HG03571 (cell line): Measurements from ENCODE around the gene B4GALT5.
"Not testable (repeated sequence)": the region's sequence is repeated elsewhere in the genome, so short reads cannot be mapped to it uniquely, and the experiment has no call there.

Experiments used
- ATAC-seq: cut with Tn5 transposase; IDR thresholded peaks from one replicate; pipeline ENCODE4 v1.9.1; 2021; ENCODE audit not compliant: unreplicated experiment

The B4GALT5 gene

DNA sequence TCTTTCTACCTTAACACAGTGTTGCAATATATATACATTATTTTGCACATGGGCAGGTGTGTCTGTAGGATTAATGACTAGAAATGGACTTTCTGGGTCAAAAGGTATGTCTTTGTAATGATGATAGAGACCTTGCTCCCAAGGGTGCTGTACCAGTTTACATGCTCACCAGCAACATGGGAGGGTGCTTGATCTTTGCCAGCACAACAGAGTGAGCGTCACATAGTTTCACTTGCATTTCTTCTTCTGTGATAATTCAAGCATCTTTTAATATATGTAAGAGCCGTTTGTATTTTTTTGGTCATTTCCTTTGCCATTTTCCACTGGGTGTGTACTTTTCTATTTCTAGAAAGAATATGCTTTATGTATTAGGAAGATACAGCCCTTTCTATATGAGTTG is 23.6 kb upstream of the B4GALT5 start:
- no peak for ATAC-seq

DNA sequence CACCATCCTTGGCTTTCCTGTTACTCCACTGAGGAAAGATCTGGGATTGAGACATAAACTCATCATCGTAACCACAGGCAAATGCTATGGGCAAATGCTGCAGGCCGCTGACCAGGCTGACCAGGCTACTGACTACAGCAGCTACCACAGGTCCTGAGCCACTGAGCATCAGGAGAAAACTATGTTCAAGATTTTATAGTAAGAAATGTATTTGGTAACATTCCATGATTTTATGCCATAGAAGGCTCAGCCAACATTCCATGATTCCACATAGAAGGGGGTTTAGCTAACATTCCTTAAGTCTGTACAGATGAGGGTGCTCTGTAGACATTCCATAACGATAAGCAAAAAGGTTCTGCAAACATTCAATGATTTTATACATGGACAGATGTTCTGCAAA is 16.1 kb upstream of the B4GALT5 start:
- ATAC-seq: no peak

DNA sequence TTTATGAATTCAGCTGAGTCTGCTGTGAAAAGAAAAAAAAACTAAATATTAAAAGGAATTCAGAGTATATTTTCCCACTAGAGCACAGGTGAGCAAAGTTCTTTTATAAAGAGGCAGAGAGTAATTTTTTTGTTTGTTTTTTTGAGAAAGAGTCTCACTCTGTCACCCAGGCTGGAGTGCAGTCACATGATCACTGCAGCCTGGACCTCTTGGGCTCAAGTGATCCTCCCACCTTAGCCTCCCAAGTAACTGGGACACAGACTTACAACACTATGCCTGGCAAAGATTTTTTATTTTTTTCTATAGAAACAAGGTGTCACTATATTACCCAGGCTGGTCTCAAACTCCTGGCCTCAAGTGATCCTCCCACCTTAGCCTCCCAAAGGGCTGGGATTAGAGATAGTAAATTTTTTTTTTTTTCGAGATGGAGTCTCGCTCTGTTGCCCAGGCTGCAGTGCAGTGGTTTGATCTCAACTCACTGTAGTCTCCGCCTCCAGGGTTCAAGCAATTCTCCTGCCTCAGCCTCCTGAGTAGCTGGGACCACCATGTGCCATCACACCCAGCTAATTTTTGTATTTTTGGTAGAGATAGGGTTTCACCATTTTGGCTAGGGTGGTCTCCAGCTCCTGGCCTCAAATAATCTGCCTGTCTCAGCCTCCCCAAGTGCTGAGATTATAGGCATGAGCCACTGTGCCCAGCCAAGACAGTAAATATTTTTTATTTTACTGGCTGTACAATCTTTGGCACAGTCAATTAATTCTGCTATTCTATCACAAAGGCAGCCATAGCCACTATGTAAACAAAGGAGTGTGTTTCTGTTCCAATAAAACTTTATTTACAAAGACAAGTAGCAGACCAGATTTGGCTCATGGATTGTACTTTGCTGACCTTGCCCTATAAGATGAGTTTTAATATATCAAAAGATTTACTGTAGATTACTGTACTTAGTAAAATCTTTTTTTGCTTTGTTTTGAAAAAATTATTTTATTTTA is 14.5 kb upstream of the B4GALT5 start:
- ATAC-seq: no peak

DNA sequence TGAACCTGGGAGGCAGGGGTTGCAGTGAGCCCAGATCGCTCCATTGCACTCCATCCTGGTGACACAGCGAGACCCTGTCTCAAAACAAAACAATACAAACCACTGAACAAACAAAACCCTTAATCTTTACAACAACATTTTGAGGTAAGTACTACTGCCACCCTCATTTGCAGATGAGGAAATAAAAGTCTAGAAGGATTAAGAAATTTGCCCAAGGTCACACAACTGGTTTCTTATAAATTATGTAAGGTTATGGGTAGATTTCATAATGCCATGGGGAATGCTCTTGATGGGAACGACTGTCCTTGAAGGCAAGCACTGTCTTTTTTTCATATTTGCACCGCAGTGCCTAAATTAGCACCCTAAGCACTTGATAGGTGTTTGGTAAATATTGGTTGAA is 13.8 kb upstream of the B4GALT5 start:
- no peak for ATAC-seq

DNA sequence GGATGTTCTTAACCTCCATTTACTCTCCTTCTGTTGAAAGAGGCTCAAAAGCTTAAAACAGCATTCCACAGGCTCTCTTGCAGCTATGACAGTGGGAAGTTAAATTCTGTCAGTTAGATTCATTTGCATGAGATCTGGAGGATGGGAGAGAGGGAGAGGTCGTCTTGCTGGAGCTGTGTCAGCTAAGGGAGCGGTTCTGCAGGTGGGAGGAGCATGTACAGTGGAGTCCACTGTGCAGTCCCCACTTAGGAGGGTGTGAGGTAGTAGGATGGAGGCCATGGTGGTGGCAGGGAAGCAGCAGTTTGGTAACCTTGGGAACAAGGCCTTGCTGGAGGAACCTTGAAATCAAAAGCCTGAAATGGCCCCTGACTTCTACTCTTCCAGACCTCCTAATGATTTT is 12.0 kb upstream of the B4GALT5 start:
- no peak for ATAC-seq

DNA sequence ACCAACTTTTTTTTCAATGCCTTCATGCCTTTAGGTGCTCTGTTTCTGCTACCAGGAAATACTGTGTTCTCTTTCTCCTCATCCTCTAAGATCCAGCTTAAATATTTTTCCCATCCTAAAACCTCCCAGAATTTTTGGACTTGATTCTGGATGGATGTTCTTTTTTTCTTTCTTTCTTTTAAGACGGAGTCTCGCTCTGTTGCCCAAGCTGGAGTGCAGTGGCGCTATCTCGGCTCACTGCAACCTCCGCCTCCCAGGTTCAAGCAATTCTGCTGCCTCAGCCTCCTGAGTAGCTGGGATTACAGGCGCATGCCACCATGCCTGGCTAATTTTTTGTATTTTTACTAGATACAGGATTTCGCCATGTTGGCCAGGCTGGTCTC is 11.5 kb upstream of the B4GALT5 start:
- ATAC-seq: not testable (repeated sequence)

DNA sequence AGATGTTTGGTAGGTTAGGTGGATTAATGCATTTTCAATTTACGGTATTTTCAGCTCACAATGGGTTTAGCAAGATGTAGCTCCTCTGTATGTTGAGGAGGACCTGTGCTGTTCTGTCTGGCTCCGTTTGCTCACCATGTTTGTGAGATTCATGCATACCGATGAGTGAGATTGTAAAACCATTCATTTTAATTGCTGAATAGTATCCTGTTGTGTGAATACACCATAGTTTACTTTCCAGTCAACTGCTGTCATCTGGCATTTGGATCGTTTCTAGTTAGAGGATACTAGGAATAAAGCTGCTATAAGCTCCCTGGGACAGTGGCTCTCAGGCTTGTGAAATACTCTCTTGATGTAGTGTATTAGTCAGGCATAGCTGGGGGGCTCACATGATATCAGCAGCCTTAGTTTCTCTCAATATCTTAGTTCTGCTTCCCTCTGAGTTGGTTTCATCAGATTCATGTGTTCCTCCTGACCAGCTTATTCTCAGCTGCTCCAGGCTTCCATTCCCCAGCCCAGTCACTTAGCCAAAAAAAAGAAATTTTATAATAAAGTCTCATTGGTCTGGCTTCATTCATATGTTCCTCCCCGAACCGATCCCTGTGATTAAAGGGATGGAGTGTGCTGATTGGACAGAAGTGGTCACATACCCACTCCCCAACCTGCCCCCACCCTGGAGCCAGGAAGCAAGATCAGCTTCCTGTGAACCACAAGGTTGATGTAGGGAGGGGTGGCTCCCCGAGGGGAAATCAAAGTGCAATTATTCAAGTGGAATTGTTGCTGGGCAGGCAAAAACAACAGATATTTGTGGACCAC is 10.9 kb upstream of the B4GALT5 start:
- no peak for ATAC-seq

DNA sequence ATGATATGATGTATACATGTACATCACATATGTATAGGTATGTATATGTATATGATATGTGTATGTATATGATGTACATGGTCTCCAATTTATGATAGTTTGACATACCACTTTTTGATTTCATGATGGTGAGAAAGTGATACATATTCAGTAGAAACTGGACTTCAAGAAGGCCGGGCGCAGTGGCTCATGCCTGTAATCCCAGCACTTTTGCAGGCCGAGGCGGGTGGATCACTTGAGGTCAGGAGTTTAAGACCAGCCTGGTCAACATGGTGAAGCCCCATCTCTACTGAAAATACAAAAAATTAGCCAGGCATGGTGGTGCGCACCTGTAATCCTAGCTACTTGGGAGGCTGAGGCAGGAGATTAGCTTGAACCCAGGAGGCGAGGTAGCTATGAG is 10.1 kb upstream of the B4GALT5 start:
- not testable (repeated sequence) for ATAC-seq

DNA sequence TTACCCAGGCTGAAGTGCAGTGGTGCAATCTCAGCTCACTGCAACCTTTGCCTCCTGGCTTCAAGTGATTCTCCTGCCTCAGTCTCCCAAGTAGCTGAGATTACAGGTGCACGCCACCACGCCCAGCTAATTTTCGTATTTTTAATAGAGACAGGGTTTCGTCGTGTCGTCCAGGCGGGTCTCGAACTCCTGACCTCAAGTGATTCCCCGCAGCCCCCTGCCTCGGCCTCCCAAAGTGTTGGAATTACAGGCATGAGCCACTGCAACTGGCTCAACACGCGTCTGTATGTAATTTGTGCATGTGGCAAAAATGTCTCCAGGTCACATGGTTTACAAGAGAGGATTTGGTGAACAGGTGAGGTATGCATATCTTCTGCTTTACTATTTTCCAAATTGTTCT is 7.6 kb upstream of the B4GALT5 start:
- ATAC-seq: not testable (repeated sequence)

DNA sequence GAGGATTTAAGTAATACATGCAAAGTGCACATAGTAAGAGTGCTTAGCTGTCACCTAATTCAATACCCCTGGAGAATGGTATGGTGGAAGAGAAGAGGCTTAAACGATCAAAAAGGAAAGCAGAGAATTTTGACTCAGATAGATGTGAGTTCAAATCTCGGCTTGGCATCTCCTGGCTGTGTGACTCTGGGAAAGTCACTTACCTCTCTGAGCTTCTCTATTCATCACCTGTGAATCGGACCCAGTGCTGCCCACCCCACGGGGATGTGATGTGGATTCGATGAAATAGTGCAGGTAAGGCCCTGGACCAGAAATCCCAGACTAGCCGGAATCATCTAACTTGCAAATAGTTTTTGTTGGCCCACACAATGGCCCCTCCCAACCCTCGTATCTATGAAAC is 1.8 kb upstream of the B4GALT5 start:
- no peak for ATAC-seq

DNA sequence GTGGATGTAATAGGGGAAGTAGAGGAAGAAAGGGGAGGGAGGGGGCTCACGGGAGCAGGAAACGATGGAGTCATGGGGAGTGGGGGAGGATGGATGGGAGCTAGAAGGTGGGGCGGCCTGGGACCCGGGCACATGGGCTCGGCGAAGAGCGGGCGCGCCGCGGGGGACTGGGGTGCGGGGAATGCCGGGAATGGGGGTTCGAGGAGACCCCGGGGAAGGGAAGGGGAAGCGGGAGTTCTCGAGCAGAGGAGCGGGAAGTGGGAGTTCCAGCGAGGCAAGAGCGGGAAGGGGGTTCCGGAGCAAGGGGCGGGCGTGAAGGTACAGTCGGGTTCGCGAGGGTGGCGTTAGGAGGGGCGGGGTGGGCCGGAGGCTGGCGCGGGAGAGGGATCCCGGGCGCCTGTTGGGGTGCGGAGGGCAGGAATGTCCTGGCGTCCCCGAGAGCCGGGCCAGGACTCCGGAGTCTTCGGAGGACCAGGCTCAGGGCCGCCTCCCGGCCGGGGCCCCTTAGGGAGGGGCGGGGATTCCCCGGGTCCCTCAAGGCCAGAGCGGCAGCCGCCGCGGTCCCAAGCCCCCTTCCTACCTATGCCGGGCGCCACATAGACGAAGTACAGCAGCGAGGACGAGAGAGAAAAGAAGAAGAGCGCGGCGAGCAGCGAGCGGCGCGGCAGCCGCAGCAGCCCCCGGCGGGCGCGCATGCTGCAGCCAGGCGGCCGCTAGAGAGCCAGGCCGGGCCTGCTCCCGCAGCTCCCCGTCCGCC is 504 bp downstream of the B4GALT5 start:
- no peak for ATAC-seq

DNA sequence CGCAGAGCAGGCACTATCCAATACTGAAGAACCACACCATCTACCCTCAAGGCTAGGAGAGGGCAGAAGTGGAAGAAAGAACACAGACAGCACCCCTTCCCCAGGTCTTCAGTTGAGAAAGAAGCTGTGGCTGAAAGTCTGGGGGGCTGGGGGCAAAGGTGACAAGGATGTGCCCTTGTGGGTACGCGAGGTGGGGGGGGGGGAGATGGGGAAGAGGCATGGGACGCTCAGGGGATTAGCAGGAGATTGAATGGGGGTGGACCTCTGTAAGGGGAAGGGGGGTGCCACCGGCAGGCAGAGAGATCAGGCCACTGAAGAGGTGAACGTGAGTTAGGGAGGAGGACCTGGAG is 1.1 kb downstream of the B4GALT5 start:
- ATAC-seq: no peak

DNA sequence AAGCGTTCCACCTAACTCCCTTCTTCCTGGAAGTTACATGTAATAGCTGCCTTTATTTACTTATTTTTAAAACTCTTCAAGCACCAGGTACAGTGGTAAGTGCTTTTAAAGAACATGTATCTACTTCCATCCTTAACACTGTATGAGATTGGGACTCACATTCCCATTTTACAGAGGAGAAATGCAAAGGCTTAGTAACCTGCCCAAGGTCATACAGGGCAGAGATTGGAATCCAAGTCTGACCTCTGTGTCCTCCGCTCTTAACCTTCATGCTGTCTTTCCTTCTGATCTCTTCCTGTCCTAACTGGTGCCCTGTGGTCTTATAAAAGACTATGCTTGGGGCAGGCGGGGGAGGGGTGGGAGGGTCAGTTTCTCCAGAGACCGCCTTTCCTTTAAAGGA is 1.6 kb downstream of the B4GALT5 start:
- no peak for ATAC-seq

DNA sequence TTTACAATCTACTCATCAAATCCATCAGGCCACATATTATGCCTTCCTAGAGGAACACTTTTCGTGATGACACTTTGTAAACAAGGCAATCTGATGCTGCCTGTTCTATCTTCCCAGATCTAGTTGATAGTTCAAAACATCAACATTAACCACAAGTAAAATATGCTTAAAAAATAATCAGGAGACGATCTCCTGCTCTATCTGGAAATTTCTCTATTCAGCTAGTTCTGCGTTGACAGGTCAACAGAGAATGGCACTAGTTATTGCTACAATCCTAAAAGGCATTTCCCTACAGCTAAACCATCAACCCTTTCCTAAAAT is 2.1 kb downstream of the B4GALT5 start:
- no peak for ATAC-seq

DNA sequence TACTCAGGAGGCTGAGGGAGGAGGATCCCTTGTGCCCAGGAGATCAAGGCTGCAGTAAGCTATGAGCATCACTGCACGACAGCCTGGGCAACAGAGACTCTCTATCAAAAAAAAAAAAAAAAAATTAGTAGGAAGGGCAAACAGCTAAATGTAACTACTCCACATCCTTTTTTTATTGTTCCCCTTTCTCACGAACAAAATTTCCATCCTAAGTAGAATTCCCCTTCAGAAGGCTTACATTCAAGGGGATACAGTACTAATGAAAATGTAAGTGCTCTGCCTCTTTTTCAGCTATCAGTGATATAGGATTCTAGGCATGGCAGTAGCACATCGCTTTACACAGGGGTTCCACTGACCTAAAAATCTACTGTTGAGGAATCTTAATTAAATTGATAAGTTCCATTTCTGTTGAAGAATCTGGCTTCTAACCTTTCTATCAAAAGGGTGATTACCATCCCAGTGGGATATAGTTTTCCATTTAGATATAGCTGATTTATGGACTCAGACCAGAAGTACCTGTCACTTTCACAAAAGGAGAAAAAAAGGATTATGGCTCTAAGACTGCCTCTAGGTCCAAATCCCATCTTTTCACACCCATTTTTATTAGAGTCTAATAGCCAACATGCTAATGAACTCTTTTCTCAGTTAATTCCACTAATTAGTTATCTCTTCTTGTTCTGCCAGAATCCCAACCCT is 2.6 kb downstream of the B4GALT5 start:
- ATAC-seq: no peak

DNA sequence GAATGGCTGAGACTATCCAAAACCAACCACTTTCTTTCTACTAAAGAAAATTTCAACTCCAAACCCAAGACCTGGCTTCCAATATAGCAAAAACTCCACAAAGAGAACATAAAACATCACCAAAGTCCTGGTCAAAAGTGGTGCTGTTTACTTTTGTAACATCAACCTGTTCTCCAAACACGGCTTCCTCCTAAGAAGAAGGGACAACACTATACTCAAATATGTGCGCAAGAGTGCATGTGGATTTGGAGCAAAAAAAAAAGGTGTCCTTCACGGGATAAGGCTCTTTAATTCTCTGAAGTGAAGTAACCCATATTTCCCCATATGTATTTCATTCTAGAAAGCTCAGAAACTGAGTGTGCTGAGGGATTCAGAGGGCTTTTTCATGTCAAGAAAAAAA is 6.6 kb downstream of the B4GALT5 start:
- no peak for ATAC-seq

DNA sequence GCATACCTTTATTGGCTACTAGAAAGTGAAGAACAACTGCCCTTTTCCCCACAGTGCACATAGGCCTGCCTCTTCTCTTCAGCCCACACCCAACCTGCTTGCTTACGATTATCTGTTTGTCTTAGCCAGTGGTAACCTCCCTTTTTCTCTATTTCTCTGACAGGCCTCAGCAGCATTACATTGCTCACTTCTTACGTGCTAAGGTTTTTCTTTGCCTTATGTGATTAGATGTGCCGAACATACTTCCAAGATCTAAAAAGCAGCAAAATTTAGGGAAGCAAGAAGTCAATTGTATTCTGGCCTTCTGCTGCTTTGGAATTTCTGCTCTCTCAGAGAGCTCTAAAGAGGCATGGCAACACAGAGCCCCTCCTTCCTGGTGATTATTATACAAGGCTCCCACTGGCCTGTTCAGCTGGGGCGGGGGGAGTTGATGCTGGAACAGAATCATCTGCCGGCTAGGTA is 7.0 kb downstream of the B4GALT5 start:
- no peak for ATAC-seq

DNA sequence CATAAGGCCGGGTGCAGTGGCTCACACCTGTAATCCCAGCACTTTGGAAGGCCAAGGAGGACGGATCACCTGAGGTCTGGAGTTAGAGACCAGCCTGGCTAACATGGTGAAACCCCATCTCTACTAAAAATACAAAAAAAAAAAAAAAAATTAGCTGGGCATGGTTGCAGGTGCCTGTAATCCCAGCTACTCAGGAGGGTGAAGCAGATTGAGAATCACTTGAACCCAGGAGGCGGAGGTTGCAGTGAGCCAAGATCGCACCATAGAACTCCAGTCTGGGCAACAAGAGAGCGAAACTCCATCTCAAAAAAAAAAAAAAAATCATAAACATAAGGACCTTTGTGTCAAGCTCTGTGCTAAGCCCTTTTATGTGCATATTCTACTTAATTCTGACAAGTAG is 7.8 kb downstream of the B4GALT5 start:
- not testable (repeated sequence) for ATAC-seq

DNA sequence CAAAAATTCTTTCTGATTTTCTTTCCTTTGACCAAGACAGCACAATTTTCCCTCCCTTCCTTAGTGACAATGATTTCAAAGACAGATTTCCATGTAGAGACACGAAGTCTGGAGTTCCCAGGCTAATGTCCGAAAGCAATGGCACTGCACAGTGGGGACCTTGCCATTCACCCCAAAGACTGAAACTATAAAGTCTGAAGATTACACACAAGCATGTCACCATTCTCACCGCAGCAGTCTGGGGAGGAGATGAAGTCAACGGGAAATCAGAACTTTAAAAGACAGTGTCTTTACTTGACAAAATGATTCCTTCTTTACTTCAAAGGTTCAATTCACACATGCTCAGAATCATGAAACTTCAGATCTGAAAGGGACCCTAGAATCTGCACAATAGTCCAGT is 8.3 kb downstream of the B4GALT5 start:
- ATAC-seq: no peak

DNA sequence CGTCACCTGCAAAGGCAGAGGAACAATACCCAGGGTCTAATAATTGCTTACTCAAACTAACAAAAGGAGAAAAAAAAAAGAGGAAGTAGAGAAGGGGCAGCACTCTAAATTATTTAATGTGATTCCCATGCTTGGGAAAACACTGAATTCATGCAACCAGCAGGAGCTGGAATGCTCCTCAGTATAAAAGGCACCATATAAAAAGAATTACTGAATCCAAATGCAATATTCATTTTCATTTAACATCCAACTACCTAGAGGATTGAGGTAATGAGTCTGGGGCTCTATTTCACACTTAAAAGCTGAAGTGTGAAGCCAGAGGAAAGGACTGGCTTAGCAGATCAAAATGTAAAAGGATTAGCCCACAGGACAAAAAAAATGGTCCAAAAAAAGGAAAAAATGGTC is 8.7 kb downstream of the B4GALT5 start:
- ATAC-seq: no peak

DNA sequence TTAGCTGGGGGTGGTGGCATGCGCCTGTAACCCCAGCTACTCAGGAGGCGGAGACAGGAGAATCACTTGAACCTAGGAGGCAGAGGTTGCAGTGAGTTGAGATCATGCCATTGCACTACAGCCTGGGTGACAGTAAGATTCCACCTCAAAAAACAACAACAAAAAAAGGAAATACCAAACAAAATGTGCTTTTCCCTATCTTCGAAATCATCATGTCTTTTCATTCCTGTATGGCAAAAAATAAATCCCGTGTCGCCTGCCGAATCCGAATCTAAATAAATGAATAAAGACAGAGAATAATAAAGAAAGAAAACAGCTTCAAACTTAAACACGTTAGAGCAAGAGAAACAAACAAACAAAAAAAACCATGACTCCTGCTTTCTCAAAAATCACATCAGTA is 11.8 kb downstream of the B4GALT5 start:
- no peak for ATAC-seq
